ENCODE results near the gene ADGRV1.
A peak's percentile ranks its signal among the peaks of the same experiment; 100 is the strongest.

Gene ADGRV1

DNA sequence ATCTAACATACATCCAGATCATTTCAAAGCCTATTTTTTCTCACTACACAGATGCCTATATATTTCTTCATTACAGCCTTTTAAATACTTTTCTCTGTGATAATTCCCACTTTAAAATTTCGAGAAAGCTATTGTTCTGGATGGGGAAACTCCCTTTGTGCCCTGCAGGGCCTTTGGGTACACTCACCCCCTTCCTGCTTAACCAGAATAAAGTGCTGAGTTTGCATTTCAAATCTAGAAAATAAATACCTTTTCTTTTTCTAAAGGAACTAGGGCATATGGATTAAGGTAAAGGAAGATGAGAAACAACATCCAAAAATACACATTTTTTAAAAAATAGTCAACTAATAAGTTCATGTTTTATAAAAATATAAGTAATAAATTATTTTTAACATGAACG lies 323.9 kb downstream of the ADGRV1 start:
- H3K4me3 ChIP-seq (replicated peaks; ENCODE audit: low read depth, low read length): no peak overlapping the region
- TF ChIP-seq, protein P1, sequence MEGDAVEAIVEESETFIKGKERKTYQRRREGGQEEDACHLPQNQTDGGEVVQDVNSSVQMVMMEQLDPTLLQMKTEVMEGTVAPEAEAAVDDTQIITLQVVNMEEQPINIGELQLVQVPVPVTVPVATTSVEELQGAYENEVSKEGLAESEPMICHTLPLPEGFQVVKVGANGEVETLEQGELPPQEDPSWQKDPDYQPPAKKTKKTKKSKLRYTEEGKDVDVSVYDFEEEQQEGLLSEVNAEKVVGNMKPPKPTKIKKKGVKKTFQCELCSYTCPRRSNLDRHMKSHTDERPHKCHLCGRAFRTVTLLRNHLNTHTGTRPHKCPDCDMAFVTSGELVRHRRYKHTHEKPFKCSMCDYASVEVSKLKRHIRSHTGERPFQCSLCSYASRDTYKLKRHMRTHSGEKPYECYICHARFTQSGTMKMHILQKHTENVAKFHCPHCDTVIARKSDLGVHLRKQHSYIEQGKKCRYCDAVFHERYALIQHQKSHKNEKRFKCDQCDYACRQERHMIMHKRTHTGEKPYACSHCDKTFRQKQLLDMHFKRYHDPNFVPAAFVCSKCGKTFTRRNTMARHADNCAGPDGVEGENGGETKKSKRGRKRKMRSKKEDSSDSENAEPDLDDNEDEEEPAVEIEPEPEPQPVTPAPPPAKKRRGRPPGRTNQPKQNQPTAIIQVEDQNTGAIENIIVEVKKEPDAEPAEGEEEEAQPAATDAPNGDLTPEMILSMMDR (IDR thresholded peaks at IDR 0.05; ENCODE audit: low read length, missing control alignments): no peak
- no peak for DNase-seq (ENCODE audit: low read depth)

- TF ChIP-seq, protein P1 (IDR thresholded peaks at IDR 0.05; ENCODE audit: low read length, missing control alignments): no peak
- no peak for DNase-seq (ENCODE audit: low read depth)
- no peak overlapping the region for H3K4me3 ChIP-seq (replicated peaks; ENCODE audit: low read depth, low read length)
These were observed 326.7 kb downstream of the ADGRV1 start for GRCh38 chr5:90885180-90885868.

- H3K4me3 ChIP-seq (replicated peaks; ENCODE audit: low read depth, low read length): no peak overlapping the region
- DNase-seq (ENCODE audit: low read depth): no peak
- TF ChIP-seq, protein P1 (IDR thresholded peaks at IDR 0.05; ENCODE audit: low read length, missing control alignments): no peak
These were observed 327.8 kb downstream of the ADGRV1 start for GRCh38 chr5:90886381-90886780.

- TF ChIP-seq, protein P1 (IDR thresholded peaks at IDR 0.05; ENCODE audit: low read length, missing control alignments): no peak
- peak; percentile 50 for DNase-seq (ENCODE audit: low read depth)
- no peak overlapping the region for H3K4me3 ChIP-seq (replicated peaks; ENCODE audit: low read depth, low read length)
These were observed 330.1 kb downstream of the ADGRV1 start for GRCh38 chr5:90888511-90889324.

DNA sequence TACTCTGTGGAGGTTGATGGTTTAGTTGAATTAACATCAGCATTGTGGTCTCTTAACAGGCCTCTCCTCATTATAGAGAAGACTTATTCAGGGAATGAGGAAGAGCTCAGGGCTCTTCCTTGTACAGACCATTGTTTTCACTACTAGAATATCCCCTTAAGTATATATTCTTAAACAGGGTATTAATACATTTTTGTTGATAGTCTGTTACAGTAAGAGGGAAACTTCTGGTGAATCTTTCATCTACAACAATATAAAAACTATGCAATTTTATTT lies 330.7 kb downstream of the ADGRV1 start:
- TF ChIP-seq, protein P1 (IDR thresholded peaks at IDR 0.05; ENCODE audit: low read length, missing control alignments): no peak
- DNase-seq (ENCODE audit: low read depth): no peak
- H3K4me3 ChIP-seq (replicated peaks; ENCODE audit: low read depth, low read length): no peak overlapping the region

- no peak for DNase-seq (ENCODE audit: low read depth)
- TF ChIP-seq, protein P1 (IDR thresholded peaks at IDR 0.05; ENCODE audit: low read length, missing control alignments): no peak
These were observed 331.6 kb downstream of the ADGRV1 start for GRCh38 chr5:90890180-90890579.

More at GRCh38 chr5:90890180-90890579, 331.6 kb downstream of the ADGRV1 start:
- no peak overlapping the region for H3K4me3 ChIP-seq (replicated peaks; ENCODE audit: low read depth, low read length)

All from fibroblast of pulmonary artery (primary cell).